GM13977 (cell line): ENCODE results near the gene SPRED2.

ENCODE experiments used
- DNase-seq: peaks from one replicate; pipeline ENCODE4 v3.0.0; 2012; ENCODE audit warnings: low spot score
- CTCF ChIP-seq: IDR thresholded peaks from 2 replicates; pipeline ENCODE4 v1.5.1; 2012; ENCODE audit warnings: mild to moderate bottlenecking, control low read depth; ENCODE audit not compliant: insufficient read depth; ENCODE audit errors: extremely low read depth, missing control alignments
- in situ Hi-C: fragments of 300-500 bp; cut with MboI; formaldehyde crosslinking; loops from one replicate; pipeline ENCODE4 v1.12.0; 2022; ENCODE audit warnings: low sequenced_read_pairs, low pct_unique_long_range_greater_than_20kb, mixed read lengths, inconsistent platforms; ENCODE audit not compliant: unreplicated experiment

SPRED2 gene

GRCh38 chr2:65368468-65368867 lies 63.9 kb downstream of the SPRED2 start:
- DNase-seq: no peak
- in situ Hi-C loops: no loop called here
- TF ChIP-seq CTCF: no peak

GRCh38 chr2:65367524-65367923 lies 64.9 kb downstream of the SPRED2 start:
- no peak for DNase-seq
- in situ Hi-C loops: no loop called here
- TF ChIP-seq CTCF: no peak

- in situ Hi-C loops: no loop called here
- DNase-seq: peak; percentile 73
- TF ChIP-seq CTCF: no peak
Observed at GRCh38 chr2:65366595-65367125, 65.7 kb downstream of the SPRED2 start.

GRCh38 chr2:65364986-65365733 lies 67.2 kb downstream of the SPRED2 start:
- no peak for TF ChIP-seq CTCF
- no peak for DNase-seq
- in situ Hi-C loops: no loop called here

GRCh38 chr2:65363879-65364666 lies 68.3 kb downstream of the SPRED2 start:
- DNase-seq: no peak
- in situ Hi-C loops: no loop called here
- TF ChIP-seq CTCF: no peak

GRCh38 chr2:65361623-65362022 lies 70.8 kb downstream of the SPRED2 start:
- in situ Hi-C loops: no loop called here
- no peak for DNase-seq

More at GRCh38 chr2:65361623-65362022, 70.8 kb downstream of the SPRED2 start:
- TF ChIP-seq CTCF: no peak
